Spleen (tissue), 7 donors: ENCODE measurements around the gene SLC37A2.

Experiments
- POLR2A ChIP-seq, 3 donors: fragments of 450-650 bp; IDR thresholded peaks; one replicate each; pipeline ENCODE4 v1.5.1; 2017; ENCODE audit warnings: antibody characterized with exemption in 3 of 3, mild to moderate bottlenecking in 1 of 3
- TF ChIP-seq, protein P1 (sequence below), 11 experiments: fragments of 200-600 bp in 7 of 11; fragments of 450-650 bp in 4 of 11; sonication (generic) in 4 of 11; IDR thresholded peaks in 8 of 11; conservative IDR thresholded peaks in 3 of 11; 1 replicate in 7 of 11; 2 replicates in 4 of 11; pipeline versions ENCODE4 v1.4.0 to v1.8.0; 2016 to 2021; ENCODE audit warnings: antibody characterized with exemption in 11 of 11, inconsistent platforms in 4 of 11, mild to moderate bottlenecking in 1 of 11
- donor health status: DM: no; HTN: no; CAD: no; lungs with moderate emphysema.
- donor health status: DM: no; HTN: no; CAD: no.
- donor health status: DM: no; HTN: no; CAD: no.

DNA sequence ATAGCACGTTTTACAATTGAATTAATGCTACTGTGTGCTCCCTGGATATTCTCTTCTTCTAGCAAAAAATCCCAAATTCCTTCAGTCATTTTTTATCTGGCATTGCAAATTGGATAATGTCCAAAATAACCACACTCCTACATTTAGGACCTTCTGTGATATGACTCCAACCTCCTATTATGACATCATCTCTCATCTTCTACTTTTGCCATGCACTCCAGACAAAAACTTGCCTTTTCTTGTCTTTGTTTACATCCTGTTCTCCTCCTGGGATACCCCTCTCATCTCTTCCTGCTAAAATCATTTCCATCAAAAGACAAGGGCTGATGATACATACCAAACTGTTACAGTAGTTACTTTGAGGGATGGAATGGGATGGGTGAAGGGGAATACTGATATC, 69.0 kb downstream of the SLC37A2 start:
- TF ChIP-seq, protein P1, sequence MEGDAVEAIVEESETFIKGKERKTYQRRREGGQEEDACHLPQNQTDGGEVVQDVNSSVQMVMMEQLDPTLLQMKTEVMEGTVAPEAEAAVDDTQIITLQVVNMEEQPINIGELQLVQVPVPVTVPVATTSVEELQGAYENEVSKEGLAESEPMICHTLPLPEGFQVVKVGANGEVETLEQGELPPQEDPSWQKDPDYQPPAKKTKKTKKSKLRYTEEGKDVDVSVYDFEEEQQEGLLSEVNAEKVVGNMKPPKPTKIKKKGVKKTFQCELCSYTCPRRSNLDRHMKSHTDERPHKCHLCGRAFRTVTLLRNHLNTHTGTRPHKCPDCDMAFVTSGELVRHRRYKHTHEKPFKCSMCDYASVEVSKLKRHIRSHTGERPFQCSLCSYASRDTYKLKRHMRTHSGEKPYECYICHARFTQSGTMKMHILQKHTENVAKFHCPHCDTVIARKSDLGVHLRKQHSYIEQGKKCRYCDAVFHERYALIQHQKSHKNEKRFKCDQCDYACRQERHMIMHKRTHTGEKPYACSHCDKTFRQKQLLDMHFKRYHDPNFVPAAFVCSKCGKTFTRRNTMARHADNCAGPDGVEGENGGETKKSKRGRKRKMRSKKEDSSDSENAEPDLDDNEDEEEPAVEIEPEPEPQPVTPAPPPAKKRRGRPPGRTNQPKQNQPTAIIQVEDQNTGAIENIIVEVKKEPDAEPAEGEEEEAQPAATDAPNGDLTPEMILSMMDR (IDR thresholded peaks at IDR 0.05 in 8 of 11, conservative IDR thresholded peaks at IDR 0.05 in 3 of 11): no peak
- TF ChIP-seq POLR2A (IDR thresholded peaks at IDR 0.05): no peak
